PFSK-1 (cell line): Measurements from ENCODE around the gene FXYD4.

Experiments
- FOXP2 ChIP-seq: optimal IDR thresholded peaks from 2 replicates; pipeline ENCODE3; 2011; ENCODE audit warnings: borderline replicate concordance, control low read depth, inconsistent platforms; ENCODE audit not compliant: insufficient read depth; ENCODE audit errors: extremely low read length, extremely low read depth
- POLR2AphosphoS5 ChIP-seq: IDR thresholded peaks from 2 replicates; pipeline ENCODE4 v1.6.1; 2012; ENCODE audit warnings: low read depth, mild to moderate bottlenecking, control low read depth, low read length, moderate library complexity
- REST ChIP-seq, 2 experiments: IDR thresholded peaks; 2 replicates each; pipeline versions ENCODE4 v1.6.1 to v1.8.0; 2011 to 2012; ENCODE audit warnings: low read depth in 2 of 2, low read length in 2 of 2, control low read depth in 1 of 2, inconsistent platforms in 1 of 2, mild to moderate bottlenecking in 1 of 2, moderate library complexity in 1 of 2; ENCODE audit not compliant: insufficient read depth in 1 of 2
- SIN3A ChIP-seq: IDR thresholded peaks from 2 replicates; pipeline ENCODE4 v1.6.1; 2012; ENCODE audit warnings: mild to moderate bottlenecking, low read length, moderate library complexity, borderline replicate concordance; ENCODE audit not compliant: insufficient read depth
- TAF1 ChIP-seq: IDR thresholded peaks from 2 replicates; pipeline ENCODE4 v1.6.1; 2012; ENCODE audit warnings: low read length, control low read depth, borderline replicate concordance; ENCODE audit not compliant: insufficient read depth

Gene FXYD4

GRCh38 chr10:43402176-43402575 lies 30.7 kb downstream of the FXYD4 start:
- TF ChIP-seq TAF1 (no peak), FOXP2 (no peak), REST (IDR thresholded peaks at IDR 0.05; ENCODE audit: insufficient read depth in 1 of 2, low read depth in 2 of 2, low read length in 2 of 2) (no peak), POLR2AphosphoS5 (no peak), SIN3A (no peak)

- TF ChIP-seq POLR2AphosphoS5 = no peak
Measured at GRCh38 chr10:43402880-43403452, 31.5 kb downstream of the FXYD4 start.

- no peak for TF ChIP-seq FOXP2
- TF ChIP-seq SIN3A = no peak
- TF ChIP-seq TAF1 = no peak
- TF ChIP-seq REST (IDR thresholded peaks at IDR 0.05; ENCODE audit: insufficient read depth in 1 of 2, low read depth in 2 of 2, low read length in 2 of 2) = no peak
Measured at GRCh38 chr10:43403911-43404703, 32.7 kb downstream of the FXYD4 start.

- TF ChIP-seq REST (IDR thresholded peaks at IDR 0.05; ENCODE audit: insufficient read depth in 1 of 2, low read depth in 2 of 2, low read length in 2 of 2) = no peak
- no peak for TF ChIP-seq POLR2AphosphoS5
- TF ChIP-seq FOXP2 = no peak
- TF ChIP-seq SIN3A = no peak
- no peak for TF ChIP-seq TAF1
Measured at GRCh38 chr10:43404704-43405084, 33.3 kb downstream of the FXYD4 start.

GRCh38 chr10:43407148-43407575 lies 35.7 kb downstream of the FXYD4 start:
- no peak for TF ChIP-seq FOXP2
- no peak for TF ChIP-seq POLR2AphosphoS5
- no peak for TF ChIP-seq TAF1
- TF ChIP-seq REST (IDR thresholded peaks at IDR 0.05; ENCODE audit: insufficient read depth in 1 of 2, low read depth in 2 of 2, low read length in 2 of 2) = no peak
- no peak for TF ChIP-seq SIN3A
